Nucleus accumbens (tissue), 56 donors: Measurements from ENCODE around the gene RTN4IP1.
A peak's percentile ranks its signal among the peaks of the same experiment; 100 is the strongest.

Experiments
- DNase-seq, 56 donors: peaks; one replicate each; lab custom pipeline; 2025; lab: John Stamatoyannopoulos, UW

RTN4IP1 gene

GRCh38 chr6:106629103-106629858 lies at the start of gene RTN4IP1, which contains the start of gene QRSL1:
Gene RTN4IP1, minus strand, starts transcription at chr6:106629498. Its CDS starts 477 bp downstream, at chr6:106629021.
Gene QRSL1, plus strand, starts transcription at chr6:106629578. Its CDS starts 104 bp downstream, at chr6:106629682.
- peak; percentile 13 to 92 (median 82) for DNase-seq

- no peak for DNase-seq
Observed at GRCh38 chr6:106677282-106677681, 48.0 kb upstream of the RTN4IP1 start.

- no peak for DNase-seq
Observed at GRCh38 chr6:106674541-106675229, 45.4 kb upstream of the RTN4IP1 start.

GRCh38 chr6:106671651-106672050 lies 42.4 kb upstream of the RTN4IP1 start:
- DNase-seq: no peak

- no peak for DNase-seq
Observed at GRCh38 chr6:106670236-106670635, 40.9 kb upstream of the RTN4IP1 start.

- DNase-seq: no peak
Observed at GRCh38 chr6:106667022-106667402, 37.7 kb upstream of the RTN4IP1 start.

GRCh38 chr6:106666282-106667021 lies 37.2 kb upstream of the RTN4IP1 start:
- DNase-seq: peak in 2 of 56 donors; percentile 1 to 7

GRCh38 chr6:106662458-106662857 lies 33.2 kb upstream of the RTN4IP1 start:
- no peak for DNase-seq

GRCh38 chr6:106659859-106660258 lies 30.6 kb upstream of the RTN4IP1 start:
- no peak for DNase-seq

GRCh38 chr6:106658469-106658868 lies 29.2 kb upstream of the RTN4IP1 start:
- no peak for DNase-seq

- peak in 3 of 56 donors; percentile 8 to 27 (median 11) for DNase-seq
Observed at GRCh38 chr6:106648651-106649308, 19.5 kb upstream of the RTN4IP1 start.

GRCh38 chr6:106643061-106643460 lies 13.8 kb upstream of the RTN4IP1 start:
- no peak for DNase-seq

- DNase-seq: no peak
Observed at GRCh38 chr6:106642476-106642875, 13.2 kb upstream of the RTN4IP1 start.

GRCh38 chr6:106639812-106640211 lies 10.5 kb upstream of the RTN4IP1 start:
- DNase-seq: no peak

- DNase-seq: no peak
Observed at GRCh38 chr6:106637717-106638341, 8.5 kb upstream of the RTN4IP1 start.

- DNase-seq: no peak
Observed at GRCh38 chr6:106637051-106637716, 7.9 kb upstream of the RTN4IP1 start.

- no peak for DNase-seq
Observed at GRCh38 chr6:106634565-106634964, 5.3 kb upstream of the RTN4IP1 start.

- DNase-seq: no peak
Observed at GRCh38 chr6:106631346-106631745, 2.0 kb upstream of the RTN4IP1 start.

GRCh38 chr6:106630366-106630765 lies 1.1 kb upstream of the RTN4IP1 start:
- DNase-seq: no peak

- DNase-seq: peak in 2 of 56 donors; percentile 40 to 56
Observed at GRCh38 chr6:106629859-106630163, 513 bp upstream of the RTN4IP1 start.
